ENCODE measurements around the gene HPS1.

GRCh38 chr10:98467506-98468318 is 21.0 kb upstream of the HPS1 start:
- TF ChIP-seq CTCF (conservative IDR thresholded peaks at IDR 0.05; ENCODE audit: low read depth, low read length) (peak; percentile 94), POLR2A (IDR thresholded peaks at IDR 0.05; ENCODE audit: low read depth, low read length) (no peak), FOS (IDR thresholded peaks at IDR 0.05; ENCODE audit: low read depth, low read length) (no peak), RCOR1 (IDR thresholded peaks at IDR 0.05; ENCODE audit: insufficient replicate concordance, low read length) (no peak), MXI1 (IDR thresholded peaks at IDR 0.05; ENCODE audit: borderline replicate concordance, low read depth, low read length) (no peak), MAFK (IDR thresholded peaks at IDR 0.05; ENCODE audit: low read depth, low read length) (no peak), ELK1 (IDR thresholded peaks at IDR 0.05; ENCODE audit: borderline replicate concordance, low read depth, low read length) (no peak), USF2 (IDR thresholded peaks at IDR 0.05; ENCODE audit: low read depth, low read length) (no peak)

All from IMR-90 (cell line).